HUES6 (cell line): Measurements from ENCODE around the gene ADPRHL1.
"Not testable (repeated sequence)": the region's sequence is repeated elsewhere in the genome, so short reads cannot be mapped to it uniquely, and the experiment has no call there.

Source experiments
- H3K27ac ChIP-seq: 2 replicates; pipeline ENCODE4 v1.7.0; 2013; ENCODE audit warnings: low read depth, mild to moderate bottlenecking, low read length, inconsistent platforms
- H3K27me3 ChIP-seq: 2 replicates; pipeline ENCODE4 v1.6.1; 2013; ENCODE audit warnings: low read length; ENCODE audit not compliant: control insufficient read depth, insufficient read depth
- H3K36me3 ChIP-seq: 2 replicates; pipeline ENCODE4 v1.6.1; 2013; ENCODE audit warnings: low read length; ENCODE audit not compliant: control insufficient read depth, insufficient read depth
- H3K4me1 ChIP-seq: 2 replicates; pipeline ENCODE4 v1.6.1; 2013; ENCODE audit warnings: low read length; ENCODE audit not compliant: control insufficient read depth, insufficient read depth
- H3K4me3 ChIP-seq: 2 replicates; pipeline ENCODE4 v1.5.1; 2013; ENCODE audit warnings: low read depth, low read length
- H3K9ac ChIP-seq: one replicate; pipeline ENCODE4 v1.6.1; 2013; ENCODE audit warnings: mild to moderate bottlenecking, low read length
- H3K9me3 ChIP-seq: 2 replicates; pipeline ENCODE4 v1.6.1; 2013; ENCODE audit warnings: low read depth, low read length; ENCODE audit not compliant: control insufficient read depth, insufficient read depth

Gene ADPRHL1

DNA sequence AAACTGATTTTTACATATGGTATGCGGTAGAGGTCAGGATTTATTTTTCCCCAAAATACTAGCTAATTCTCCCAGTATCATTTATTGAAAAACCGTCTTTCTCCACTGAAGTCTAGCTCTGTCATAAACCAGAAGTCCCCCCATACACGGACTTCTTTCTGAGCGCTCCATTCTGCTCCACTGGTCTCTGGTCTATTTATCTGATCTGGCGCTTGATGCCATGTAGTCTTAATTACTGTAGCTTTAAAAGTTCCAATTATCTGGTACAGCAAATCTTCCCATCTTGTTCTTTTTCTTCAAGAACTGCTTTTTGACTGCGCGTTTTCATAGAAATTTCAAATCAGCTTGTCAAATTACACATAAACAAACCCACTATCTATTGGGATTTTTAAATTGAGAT is 23.5 kb upstream of the ADPRHL1 start:
- H3K9me3 ChIP-seq: no peaks in the 10 kb centered on the region
- peaks cover 79% of the 10 kb centered on the region for H3K36me3 ChIP-seq
- H3K4me3 ChIP-seq: no peak overlapping the region
- H3K9ac ChIP-seq: no peak overlapping the region
- no peak overlapping the region for H3K27ac ChIP-seq
- no peaks in the 10 kb centered on the region for H3K27me3 ChIP-seq
- H3K4me1 ChIP-seq: peaks cover 4% of the 10 kb centered on the region; the same call in 1 of the 2 replicates

DNA sequence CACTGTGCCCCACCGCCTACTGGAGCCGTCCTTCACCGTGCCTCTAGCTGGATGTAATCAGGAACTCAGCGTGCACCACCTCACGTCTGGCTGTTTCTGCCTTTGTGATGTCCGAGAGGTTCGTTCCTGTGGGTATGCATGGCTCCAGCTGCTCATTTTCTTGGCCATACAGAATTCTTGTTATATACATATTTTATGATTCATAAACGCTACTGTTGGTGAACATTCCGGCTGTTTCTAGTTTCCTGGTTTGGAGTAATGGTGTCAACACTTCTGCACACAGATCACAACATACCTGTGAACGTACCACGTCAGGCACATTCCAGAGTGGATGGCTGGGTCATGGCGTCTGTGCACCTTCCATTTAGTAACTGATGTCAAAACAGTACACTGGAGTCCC is 22.6 kb upstream of the ADPRHL1 start:
- Histone ChIP-seq H3K27me3 (no peaks in the 10 kb centered on the region), H3K27ac (no peak overlapping the region), H3K36me3 (peaks cover 86% of the 10 kb centered on the region)

DNA sequence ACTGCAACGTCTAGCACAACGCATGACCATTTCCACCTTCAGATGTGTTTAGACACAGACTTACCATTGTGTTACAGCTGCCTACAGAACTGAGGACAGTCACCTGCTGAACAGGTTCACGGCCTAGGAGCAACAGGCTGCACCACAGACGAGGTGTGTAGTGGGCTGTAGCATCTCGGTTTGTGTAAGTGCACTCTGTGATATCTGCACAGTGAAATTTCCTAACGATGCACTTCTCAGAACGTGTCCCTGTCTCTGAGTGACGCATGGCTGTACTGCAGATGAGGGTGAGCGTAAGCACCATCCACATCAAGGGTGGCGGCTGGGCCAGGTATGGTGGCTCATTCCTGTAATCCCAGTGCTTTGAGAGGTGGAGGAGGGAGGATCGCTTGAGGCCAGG is 22.0 kb upstream of the ADPRHL1 start:
- H3K9ac ChIP-seq: no peak overlapping the region
- no peak overlapping the region for H3K27ac ChIP-seq
- peaks cover 80% of the 10 kb centered on the region for H3K36me3 ChIP-seq
- H3K27me3 ChIP-seq: no peaks in the 10 kb centered on the region
- peaks cover 4% of the 10 kb centered on the region; the same call in 1 of the 2 replicates for H3K4me1 ChIP-seq
- H3K4me3 ChIP-seq: no peak overlapping the region
- no peaks in the 10 kb centered on the region for H3K9me3 ChIP-seq

More for the DNA sequence above, 22.6 kb upstream of the ADPRHL1 start:
- H3K4me1 ChIP-seq: peaks cover 4% of the 10 kb centered on the region; the same call in 1 of the 2 replicates
- H3K4me3 ChIP-seq: no peak overlapping the region
- H3K9me3 ChIP-seq: no peaks in the 10 kb centered on the region
- no peak overlapping the region for H3K9ac ChIP-seq

DNA sequence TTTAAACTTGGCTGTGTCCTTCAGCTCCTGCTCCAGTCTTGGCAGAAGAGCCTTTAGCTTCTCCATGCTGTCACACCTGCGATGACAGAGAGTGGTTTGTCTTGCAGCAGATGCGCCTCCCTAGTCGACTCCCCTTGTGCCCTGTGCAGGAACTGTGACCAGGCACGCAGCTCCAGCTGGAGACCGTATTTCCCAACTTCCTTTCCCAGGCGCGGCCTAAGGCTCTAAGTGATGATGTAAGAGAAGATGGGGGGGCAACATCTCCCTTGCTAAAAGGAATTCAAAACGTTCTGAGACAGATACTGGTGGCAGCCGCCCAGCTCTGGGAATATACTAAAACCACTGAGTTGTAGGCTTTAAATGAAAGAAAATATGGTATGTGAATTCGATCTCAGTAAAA is 20.9 kb upstream of the ADPRHL1 start:
- Histone ChIP-seq H3K36me3 (peaks cover 75% of the 10 kb centered on the region), H3K4me1 (peaks cover 7% of the 10 kb centered on the region), H3K9me3 (no peaks in the 10 kb centered on the region), H3K9ac (no peak overlapping the region), H3K27ac (no peak overlapping the region), H3K27me3 (no peaks in the 10 kb centered on the region), H3K4me3 (no peak overlapping the region)

DNA sequence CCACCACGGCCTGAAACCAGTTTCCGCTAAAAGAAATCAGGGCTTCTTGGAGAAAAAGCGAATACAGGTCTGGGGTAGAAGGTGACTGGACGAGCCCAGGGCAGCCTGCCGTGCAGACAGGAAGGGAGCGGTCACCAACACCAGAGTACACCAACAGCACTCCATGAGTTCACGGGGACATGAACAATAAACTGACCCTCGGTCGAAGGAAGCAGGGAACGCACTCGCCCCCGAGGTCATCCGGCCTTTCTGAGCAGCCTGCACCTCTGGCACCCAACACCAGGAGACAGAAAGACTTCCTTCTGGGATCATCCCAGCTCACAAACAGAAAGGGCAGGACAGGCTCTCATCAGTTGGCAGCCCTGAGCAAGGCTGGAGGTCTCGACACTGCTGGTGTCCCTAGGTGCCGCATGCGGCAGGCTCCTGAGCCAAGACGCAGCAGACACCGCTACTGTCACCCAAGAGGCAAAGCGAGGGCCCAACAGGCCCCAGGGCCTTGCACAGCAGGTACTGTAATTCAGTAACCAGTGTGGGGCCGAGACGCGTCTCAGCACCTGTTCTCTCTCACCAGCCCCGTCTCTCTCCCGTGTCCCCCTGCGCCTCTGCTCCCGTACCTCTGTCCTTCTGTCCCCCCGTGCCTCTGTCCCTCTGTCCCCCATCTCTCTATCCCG is 19.2 kb upstream of the ADPRHL1 start:
- Histone ChIP-seq H3K36me3 (peaks cover 63% of the 10 kb centered on the region), H3K27me3 (no peaks in the 10 kb centered on the region), H3K27ac (no peak overlapping the region), H3K9ac (no peak overlapping the region), H3K9me3 (no peaks in the 10 kb centered on the region), H3K4me1 (peaks cover 14% of the 10 kb centered on the region), H3K4me3 (no peak overlapping the region)

DNA sequence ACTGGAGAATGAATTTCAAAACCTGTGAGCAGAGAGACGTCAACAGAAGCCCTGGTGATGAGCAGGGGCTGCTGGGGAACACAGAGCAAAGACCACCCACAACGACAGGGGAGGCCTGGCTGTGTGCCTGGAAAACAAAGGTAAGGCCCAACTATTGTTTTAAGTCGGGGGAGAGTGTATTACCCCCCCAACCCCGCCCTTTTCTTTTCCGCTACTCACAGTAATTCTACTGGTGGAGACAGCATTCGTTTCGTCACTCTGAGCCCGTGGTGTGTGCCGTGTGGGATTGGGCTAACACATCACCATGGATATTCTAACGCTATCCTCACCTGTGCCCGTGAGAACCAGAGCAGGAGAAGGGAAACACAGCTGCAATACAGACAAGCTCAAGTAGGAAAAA is 18.6 kb upstream of the ADPRHL1 start:
- peaks cover 14% of the 10 kb centered on the region for H3K4me1 ChIP-seq
- no peaks in the 10 kb centered on the region for H3K27me3 ChIP-seq
- H3K9me3 ChIP-seq: no peaks in the 10 kb centered on the region
- H3K4me3 ChIP-seq: no peak overlapping the region
- H3K36me3 ChIP-seq: peaks cover 63% of the 10 kb centered on the region
- no peak overlapping the region for H3K9ac ChIP-seq
- no peak overlapping the region for H3K27ac ChIP-seq

DNA sequence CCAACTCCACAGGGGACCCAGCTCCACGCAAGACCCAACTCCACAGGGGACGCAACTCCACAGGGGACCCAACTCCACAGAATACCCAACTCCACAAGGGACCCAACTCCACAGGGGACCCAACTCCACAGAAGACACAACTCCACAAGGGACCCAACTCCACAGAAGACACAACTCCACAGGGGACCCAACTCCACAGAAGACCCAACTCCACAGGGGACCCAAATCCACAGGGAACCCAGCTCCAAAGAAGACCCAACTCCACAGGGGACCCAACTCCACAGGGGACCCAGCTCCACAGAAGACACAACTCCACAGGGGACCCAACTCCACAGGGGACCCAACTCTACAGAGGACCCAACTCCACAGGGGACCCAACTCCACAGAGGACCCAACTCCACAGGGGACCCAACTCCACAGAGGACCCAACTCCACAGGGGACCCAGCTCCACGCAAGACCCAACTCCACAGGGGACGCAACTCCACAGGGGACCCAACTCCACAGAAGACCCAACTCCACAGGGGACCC is 17.4 kb upstream of the ADPRHL1 start:
- not testable (repeated sequence) for H3K9ac ChIP-seq, H3K27ac ChIP-seq, H3K4me3 ChIP-seq, H3K27me3 ChIP-seq, H3K9me3 ChIP-seq
- Histone ChIP-seq H3K36me3 (peaks cover 62% of the 10 kb centered on the region), H3K4me1 (peaks cover 14% of the 10 kb centered on the region)

DNA sequence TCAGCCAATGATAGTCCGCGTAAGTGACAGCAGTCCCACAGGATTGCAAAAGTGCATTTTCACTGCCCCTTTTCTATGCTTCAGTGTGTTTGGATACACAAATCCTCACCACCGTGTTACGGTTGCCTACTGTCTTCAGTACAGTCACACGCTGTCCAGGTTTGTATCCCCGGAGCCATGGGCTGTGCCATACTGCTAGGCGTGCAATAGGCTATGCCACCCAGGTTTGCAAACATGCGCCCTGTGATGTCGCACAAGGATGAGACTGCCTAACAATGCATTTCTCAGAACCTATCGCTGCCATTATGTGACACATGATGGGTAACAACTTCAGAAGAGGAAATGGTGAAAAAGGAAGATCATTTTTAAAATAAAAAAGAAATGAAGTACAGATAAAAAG is 16.8 kb upstream of the ADPRHL1 start:
- H3K36me3 ChIP-seq: peaks cover 56% of the 10 kb centered on the region
- no peaks in the 10 kb centered on the region for H3K9me3 ChIP-seq
- H3K4me3 ChIP-seq: no peak overlapping the region
- no peaks in the 10 kb centered on the region for H3K27me3 ChIP-seq
- peaks cover 14% of the 10 kb centered on the region for H3K4me1 ChIP-seq
- no peak overlapping the region for H3K27ac ChIP-seq
- no peak overlapping the region for H3K9ac ChIP-seq

DNA sequence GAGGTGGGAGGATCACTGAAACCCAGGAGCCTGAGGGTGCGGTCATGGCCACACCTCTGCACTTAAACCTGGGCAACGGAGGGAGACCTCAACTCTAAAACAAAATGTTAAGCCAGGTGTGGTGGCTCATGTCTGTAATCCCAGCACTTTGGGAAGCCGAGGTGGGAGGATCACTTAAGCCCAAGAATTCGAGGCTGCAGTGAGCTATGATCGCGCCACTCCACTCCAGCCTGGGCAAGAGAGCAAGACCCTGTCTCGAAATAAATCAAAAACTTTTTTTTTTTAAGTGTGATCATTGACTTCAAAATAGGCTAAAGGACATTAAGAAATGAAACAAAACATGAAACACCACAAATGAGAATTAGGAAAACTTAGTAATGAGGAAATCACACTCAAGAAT is 16.3 kb upstream of the ADPRHL1 start:
- Histone ChIP-seq H3K27ac (no peak overlapping the region), H3K9me3 (no peaks in the 10 kb centered on the region), H3K27me3 (no peaks in the 10 kb centered on the region), H3K9ac (no peak overlapping the region), H3K36me3 (peaks cover 54% of the 10 kb centered on the region), H3K4me3 (no peak overlapping the region), H3K4me1 (peaks cover 14% of the 10 kb centered on the region)

DNA sequence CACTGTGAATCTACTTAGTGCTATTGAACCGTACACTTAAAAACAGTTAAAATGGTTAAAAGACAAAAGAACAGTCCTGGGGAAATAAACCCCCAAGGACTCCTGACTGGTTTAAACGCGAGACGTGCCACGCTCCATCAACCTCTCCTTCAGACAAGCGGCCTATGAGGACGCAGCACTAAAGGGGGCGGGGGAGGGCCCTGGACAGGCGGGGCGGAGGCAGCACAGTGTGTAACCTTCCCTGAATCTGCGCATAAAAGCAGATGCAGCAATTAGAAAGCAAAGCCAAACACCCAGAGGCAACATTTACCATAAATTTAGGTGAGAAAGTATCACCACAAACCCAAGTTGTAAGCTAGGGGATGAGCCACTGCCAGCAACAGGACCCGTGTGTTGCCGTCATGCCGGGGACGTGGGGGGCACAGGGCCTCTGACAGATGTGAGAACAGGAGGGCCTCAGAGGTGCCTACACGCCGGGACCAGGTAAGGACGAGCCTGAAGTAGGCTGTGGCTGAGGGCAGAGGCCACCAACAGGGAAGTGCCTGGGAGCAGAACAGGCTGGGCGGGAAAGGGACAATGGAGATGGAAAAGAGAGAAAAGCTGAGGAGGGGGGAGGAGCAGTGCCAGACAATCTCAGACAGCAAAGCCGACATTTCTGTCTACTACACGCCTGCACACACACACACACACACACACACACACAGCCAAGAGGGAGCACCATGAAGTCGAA is 15.3 kb upstream of the ADPRHL1 start:
- Histone ChIP-seq H3K36me3 (peaks cover 52% of the 10 kb centered on the region), H3K9me3 (no peaks in the 10 kb centered on the region), H3K4me3 (peak overlapping the region; percentile 33; the same call in 1 of the 2 replicates), H3K9ac (peak overlapping the region; percentile 64), H3K27ac (peak overlapping the region; percentile 2; the same call in 1 of the 2 replicates), H3K4me1 (peaks cover 14% of the 10 kb centered on the region), H3K27me3 (no peaks in the 10 kb centered on the region)

DNA sequence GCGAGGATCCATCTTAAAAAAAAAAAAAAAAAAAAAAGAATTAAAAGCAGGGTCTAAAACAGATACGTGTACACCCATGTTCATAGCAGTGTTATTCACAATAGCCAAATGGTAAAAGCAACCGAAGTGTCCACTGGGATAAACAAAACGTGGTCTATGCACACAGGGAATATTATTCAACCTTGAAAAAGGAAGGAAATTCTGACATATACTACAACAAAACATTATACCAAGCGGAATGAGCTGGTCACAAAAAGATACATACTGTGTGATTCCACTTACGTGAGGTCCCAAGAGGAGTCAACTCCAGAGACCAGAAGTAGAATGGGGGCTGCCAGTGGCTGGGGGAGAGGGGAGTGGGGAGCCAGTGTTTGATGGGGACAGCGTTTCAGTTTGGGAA is 14.7 kb upstream of the ADPRHL1 start:
- peaks cover 49% of the 10 kb centered on the region for H3K36me3 ChIP-seq

More for the DNA sequence above, 14.7 kb upstream of the ADPRHL1 start:
- H3K9ac ChIP-seq: no peak overlapping the region
- H3K27ac ChIP-seq: no peak overlapping the region
- peaks cover 14% of the 10 kb centered on the region for H3K4me1 ChIP-seq
- no peaks in the 10 kb centered on the region for H3K9me3 ChIP-seq
- H3K4me3 ChIP-seq: no peak overlapping the region
- H3K27me3 ChIP-seq: no peaks in the 10 kb centered on the region
